Vagina (tissue), 2 donors: ENCODE results near the gene PTPRM. TPM values are rescaled to one million over a fixed set of nuclear protein-coding genes. Genes with fewer than 3 reads are reported as not detected.

ENCODE experiments used
- DNase-seq, 2 donors: peaks; one replicate each; pipeline ENCODE4 v3.0.0-alpha.2; 2017; ENCODE audit errors: extremely low spot score in 2 of 2
- H3K27ac ChIP-seq: fragments of 200-600 bp; sonication (generic); one replicate; pipeline ENCODE4 v1.5.1; 2019
- H3K27me3 ChIP-seq: fragments of 200-600 bp; sonication (generic); one replicate; pipeline ENCODE4 v1.5.1; 2019
- H3K36me3 ChIP-seq, 2 donors: fragments of 200-600 bp; sonication (generic); one replicate each; pipeline ENCODE4 v1.5.1; 2017 to 2019
- H3K4me1 ChIP-seq: fragments of 200-600 bp; sonication (generic); one replicate; pipeline ENCODE4 v1.5.1; 2019
- H3K4me3 ChIP-seq, 2 donors: fragments of 200-600 bp; sonication (generic); 1 replicate in 1 of 2; 2 replicates in 1 of 2; pipeline ENCODE4 v1.5.1; 2016 to 2019
- H3K9me3 ChIP-seq: fragments of 200-600 bp; sonication (generic); one replicate; pipeline ENCODE4 v1.5.1; 2019
- POLR2A ChIP-seq, 2 donors: fragments of 450-650 bp; IDR thresholded peaks; one replicate each; pipeline ENCODE4 v1.6.1; 2017; ENCODE audit warnings: antibody characterized with exemption in 2 of 2, mild to moderate bottlenecking in 2 of 2, moderate library complexity in 2 of 2
- POLR2AphosphoS5 ChIP-seq, 2 donors: sonication (generic); formaldehyde crosslinking; IDR thresholded peaks; one replicate each; pipeline ENCODE4 v1.9.0; 2017; ENCODE audit warnings: antibody characterized with exemption in 2 of 2, mild to moderate bottlenecking in 2 of 2, low read depth in 1 of 2; ENCODE audit not compliant: insufficient read depth in 1 of 2
- intact Hi-C: fragments of 100-400 bp; cut with DNase I; formaldehyde crosslinking; loops from one replicate; pipeline ENCODE4 v1.15.1; 2023
- total RNA-seq: library from RNA; depleted of rRNA; stranded (reverse); fragments of >200 nt; gene quantifications from one replicate; pipeline ENCODE4 v1.2.3, GENCODE V29; 2016
- TF ChIP-seq, protein P1 (sequence below), 3 experiments: fragments of 450-650 bp in 2 of 3; fragments of 200-600 bp in 1 of 3; sonication (generic) in 1 of 3; IDR thresholded peaks; one replicate each; pipeline ENCODE4 v1.5.1; 2017 to 2019; ENCODE audit warnings: antibody characterized with exemption in 3 of 3, mild to moderate bottlenecking in 2 of 3, moderate library complexity in 2 of 3

Gene PTPRM
- total RNA-seq, 1 donor from 2014 or later, result 60.2 TPM

DNA sequence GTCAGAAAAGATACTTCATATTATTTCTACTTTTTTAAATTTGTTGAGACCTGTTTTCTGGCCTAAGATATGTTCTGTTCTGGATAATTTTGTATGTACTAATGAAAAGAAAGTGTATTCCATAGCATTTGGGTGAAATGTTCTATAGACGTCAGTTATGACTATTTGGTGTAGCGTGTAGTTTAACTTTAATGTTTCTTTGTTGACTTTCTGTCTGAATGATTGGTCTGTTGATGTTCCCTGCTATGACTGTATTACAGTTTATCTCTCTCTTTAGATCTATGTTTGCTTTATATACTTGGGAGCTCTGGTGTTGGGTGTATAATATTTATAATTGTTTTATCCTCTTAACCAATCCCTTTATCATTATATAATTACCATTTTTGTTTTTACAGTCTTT is 352.4 kb downstream of the PTPRM start:
- Histone ChIP-seq H3K27me3 (no peaks in the 10 kb centered on the region), H3K9me3 (no peaks in the 10 kb centered on the region), H3K4me3 (no peak overlapping the region), H3K4me1 (no peaks in the 10 kb centered on the region), H3K27ac (no peak overlapping the region), H3K36me3 (no peaks in the 10 kb centered on the region)
- DNase-seq, result no peak
- no peak for TF ChIP-seq POLR2AphosphoS5 (IDR thresholded peaks at IDR 0.05; ENCODE audit: insufficient read depth in 1 of 2, low read depth in 1 of 2)
- intact Hi-C loops, result no loop called here

DNA sequence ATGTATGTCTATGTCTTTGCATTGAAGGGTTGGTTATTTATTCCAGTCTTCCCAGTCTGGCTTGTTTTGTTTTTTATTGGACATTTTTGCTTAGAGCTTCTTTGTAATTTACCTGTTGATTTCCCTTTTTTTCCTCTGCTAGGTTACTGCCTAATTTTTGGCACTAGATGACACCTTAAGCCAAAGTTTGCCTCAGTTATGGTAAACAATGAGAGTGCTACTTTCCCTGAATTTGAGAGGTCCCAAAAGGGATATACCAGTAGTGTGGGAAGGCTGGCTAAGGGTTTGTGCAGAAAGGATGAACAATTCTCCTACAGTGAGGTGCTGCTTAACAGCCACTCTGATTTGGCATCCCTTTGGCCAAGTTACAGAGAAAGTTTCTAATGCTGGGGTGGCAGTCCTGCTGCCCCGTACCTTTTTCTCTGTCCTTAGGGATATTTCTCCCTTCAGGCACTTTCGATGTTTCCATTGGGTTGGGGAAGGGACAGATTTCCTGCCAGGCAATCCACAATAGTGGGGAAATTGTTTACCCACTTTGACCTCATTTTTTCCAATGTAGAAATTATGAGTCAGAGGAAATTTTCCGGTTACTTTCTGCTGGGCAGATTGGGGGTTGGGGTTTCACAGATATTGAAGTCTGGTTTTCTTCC is 354.9 kb downstream of the PTPRM start:
- TF ChIP-seq POLR2A (IDR thresholded peaks at IDR 0.05) (no peak), POLR2AphosphoS5 (IDR thresholded peaks at IDR 0.05; ENCODE audit: insufficient read depth in 1 of 2, low read depth in 1 of 2) (peak in 1 of 2 donors; percentile 32)
- TF ChIP-seq, protein P1, sequence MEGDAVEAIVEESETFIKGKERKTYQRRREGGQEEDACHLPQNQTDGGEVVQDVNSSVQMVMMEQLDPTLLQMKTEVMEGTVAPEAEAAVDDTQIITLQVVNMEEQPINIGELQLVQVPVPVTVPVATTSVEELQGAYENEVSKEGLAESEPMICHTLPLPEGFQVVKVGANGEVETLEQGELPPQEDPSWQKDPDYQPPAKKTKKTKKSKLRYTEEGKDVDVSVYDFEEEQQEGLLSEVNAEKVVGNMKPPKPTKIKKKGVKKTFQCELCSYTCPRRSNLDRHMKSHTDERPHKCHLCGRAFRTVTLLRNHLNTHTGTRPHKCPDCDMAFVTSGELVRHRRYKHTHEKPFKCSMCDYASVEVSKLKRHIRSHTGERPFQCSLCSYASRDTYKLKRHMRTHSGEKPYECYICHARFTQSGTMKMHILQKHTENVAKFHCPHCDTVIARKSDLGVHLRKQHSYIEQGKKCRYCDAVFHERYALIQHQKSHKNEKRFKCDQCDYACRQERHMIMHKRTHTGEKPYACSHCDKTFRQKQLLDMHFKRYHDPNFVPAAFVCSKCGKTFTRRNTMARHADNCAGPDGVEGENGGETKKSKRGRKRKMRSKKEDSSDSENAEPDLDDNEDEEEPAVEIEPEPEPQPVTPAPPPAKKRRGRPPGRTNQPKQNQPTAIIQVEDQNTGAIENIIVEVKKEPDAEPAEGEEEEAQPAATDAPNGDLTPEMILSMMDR (IDR thresholded peaks at IDR 0.05), result no peak
- Histone ChIP-seq H3K9me3 (no peaks in the 10 kb centered on the region), H3K4me1 (no peaks in the 10 kb centered on the region), H3K4me3 (no peak overlapping the region), H3K36me3 (no peaks in the 10 kb centered on the region), H3K27me3 (no peaks in the 10 kb centered on the region), H3K27ac (no peak overlapping the region)
- intact Hi-C loops, result no loop called here
- no peak for DNase-seq

DNA sequence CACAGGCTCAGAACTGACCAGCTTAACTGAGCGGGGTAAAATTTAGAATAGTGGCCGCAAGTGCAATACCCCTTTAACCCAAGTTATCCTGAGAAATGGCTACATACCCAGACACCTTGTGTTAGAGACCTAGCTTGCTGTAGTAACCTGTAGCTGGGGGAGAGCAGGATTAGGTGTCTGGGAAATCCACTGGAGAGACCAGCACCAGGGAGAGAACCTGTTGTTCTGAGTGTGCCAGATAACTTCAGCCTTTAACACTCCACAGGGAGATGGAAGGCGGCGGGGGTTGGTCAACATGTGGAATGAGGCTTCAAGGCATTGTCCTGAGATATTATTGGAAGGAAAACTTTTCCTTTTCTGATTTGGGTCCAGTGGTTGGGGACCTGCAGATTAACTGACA is 356.0 kb downstream of the PTPRM start:
- Histone ChIP-seq H3K36me3 (no peaks in the 10 kb centered on the region), H3K9me3 (no peaks in the 10 kb centered on the region), H3K27me3 (no peaks in the 10 kb centered on the region), H3K27ac (no peak overlapping the region), H3K4me3 (no peak overlapping the region), H3K4me1 (no peaks in the 10 kb centered on the region)
- DNase-seq, result no peak
- intact Hi-C loops, result no loop called here
- no peak for TF ChIP-seq POLR2AphosphoS5 (IDR thresholded peaks at IDR 0.05; ENCODE audit: insufficient read depth in 1 of 2, low read depth in 1 of 2)
- no peak for TF ChIP-seq POLR2A (IDR thresholded peaks at IDR 0.05)
- TF ChIP-seq, protein P1 (IDR thresholded peaks at IDR 0.05), result no peak

GRCh38 chr18:7924616-7925015 is 357.5 kb downstream of the PTPRM start:
- intact Hi-C loops, result no loop called here
- no peaks in the 10 kb centered on the region for H3K36me3 ChIP-seq
- no peaks in the 10 kb centered on the region for H3K9me3 ChIP-seq
- H3K27ac ChIP-seq, result no peak overlapping the region
- H3K4me1 ChIP-seq, result no peaks in the 10 kb centered on the region
- no peak for DNase-seq
- H3K4me3 ChIP-seq, result no peak overlapping the region
- no peaks in the 10 kb centered on the region for H3K27me3 ChIP-seq
- TF ChIP-seq, protein P1 (IDR thresholded peaks at IDR 0.05), result no peak
- TF ChIP-seq POLR2A (IDR thresholded peaks at IDR 0.05) (no peak), POLR2AphosphoS5 (IDR thresholded peaks at IDR 0.05; ENCODE audit: insufficient read depth in 1 of 2, low read depth in 1 of 2) (no peak)

- Histone ChIP-seq H3K27ac (no peak overlapping the region), H3K27me3 (no peaks in the 10 kb centered on the region), H3K4me3 (no peak overlapping the region), H3K4me1 (no peaks in the 10 kb centered on the region), H3K36me3 (no peaks in the 10 kb centered on the region), H3K9me3 (no peaks in the 10 kb centered on the region)
- intact Hi-C loops, result no loop called here
- DNase-seq, result no peak
- TF ChIP-seq, protein P1 (IDR thresholded peaks at IDR 0.05), result no peak
- no peak for TF ChIP-seq POLR2AphosphoS5 (IDR thresholded peaks at IDR 0.05; ENCODE audit: insufficient read depth in 1 of 2, low read depth in 1 of 2)
- TF ChIP-seq POLR2A (IDR thresholded peaks at IDR 0.05), result no peak
Measured at GRCh38 chr18:7926526-7926925, 359.4 kb downstream of the PTPRM start.
